Renal cortex interstitium (tissue), 11 donors: ENCODE data around the gene RAP1GDS1. TPM values are rescaled to one million over a fixed set of nuclear protein-coding genes. Genes with fewer than 3 reads are reported as not detected.
"Not testable (repeated sequence)": the region's sequence is repeated elsewhere in the genome, so short reads cannot be mapped to it uniquely, and the experiment has no call there.

Source experiments
- DNase-seq, 11 donors: peaks; one replicate each; pipeline ENCODE4 v3.0.0-alpha.2; 2013; ENCODE audit warnings: low read depth in 9 of 11, low spot score in 4 of 11; ENCODE audit errors: extremely low read depth in 1 of 11
- polyA plus RNA-seq, 3 donors: library from polyadenylated mRNA; unstranded; fragments of 120-200 nt; gene quantifications; one replicate each; pipeline ENCODE4 v1.2.1, GENCODE V29; 2013; ENCODE audit not compliant: insufficient read length in 3 of 3

Gene RAP1GDS1
- polyA plus RNA-seq, 3 donors: 30.9 to 33.1 (median 32.8) TPM

DNA sequence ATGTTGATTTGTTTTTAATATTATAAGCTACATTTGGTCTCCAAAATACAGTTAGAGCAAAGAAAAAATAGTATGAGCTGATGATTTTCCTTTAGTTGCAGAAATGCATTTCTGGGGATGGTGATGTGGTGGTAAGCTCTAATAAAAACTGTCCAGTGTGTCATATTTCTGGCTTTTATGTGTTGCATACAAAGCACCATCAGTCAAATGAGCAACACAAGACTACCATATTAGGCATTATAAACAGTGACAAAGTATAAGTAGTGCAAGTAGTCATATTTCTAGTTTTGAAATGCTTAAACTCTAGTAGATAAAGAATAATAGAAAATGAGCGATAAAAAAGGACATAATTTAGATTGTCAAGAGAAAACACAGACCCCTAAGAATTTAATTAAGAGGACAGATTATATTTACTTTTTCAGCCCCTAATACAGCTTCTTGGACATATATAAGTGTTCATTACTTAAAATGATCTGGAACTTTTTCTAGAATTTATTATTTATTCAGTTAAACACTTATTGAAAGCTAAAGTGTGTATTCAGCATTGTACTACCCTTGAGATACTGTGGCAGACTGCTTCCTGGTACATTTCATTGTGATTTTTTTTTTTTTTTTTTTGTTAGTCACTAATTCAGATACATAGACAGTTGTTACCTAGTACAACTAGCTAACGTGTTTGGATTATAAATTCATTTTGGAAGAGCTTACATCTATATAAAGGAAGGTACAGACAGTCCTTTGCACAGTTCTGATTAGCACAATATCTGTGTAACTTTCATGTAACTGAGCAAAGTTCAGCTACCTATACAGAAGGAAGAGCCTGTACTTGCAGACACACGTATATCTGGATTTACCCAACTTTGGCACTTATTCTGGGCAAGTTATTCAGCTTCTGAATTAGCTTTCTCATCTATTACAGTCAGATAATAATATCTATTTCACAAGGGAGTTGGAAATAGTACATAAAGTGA is 22.3 kb downstream of the RAP1GDS1 start:
- no peak for DNase-seq

DNA sequence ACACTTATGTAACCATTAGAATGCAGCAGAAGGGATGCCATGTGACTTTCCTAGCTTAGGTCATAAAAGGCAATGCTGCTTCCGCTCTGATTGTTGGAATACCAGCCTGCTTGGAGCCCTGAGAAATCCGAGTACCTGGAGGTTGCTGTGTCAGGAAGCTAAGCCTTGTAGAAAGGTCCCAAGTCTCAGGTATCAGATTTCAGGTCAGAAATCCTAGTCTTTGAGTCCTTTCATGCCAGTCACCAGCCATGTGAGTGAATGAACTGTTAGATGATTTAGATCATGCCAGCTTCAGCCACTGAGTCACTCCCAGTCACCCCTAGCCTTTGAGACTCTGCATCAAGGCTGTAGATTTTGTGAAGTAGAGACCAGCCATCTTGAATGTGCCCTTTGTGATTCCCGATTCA is 23.5 kb downstream of the RAP1GDS1 start:
- peak in 1 of 11 donors; percentile 3 for DNase-seq

DNA sequence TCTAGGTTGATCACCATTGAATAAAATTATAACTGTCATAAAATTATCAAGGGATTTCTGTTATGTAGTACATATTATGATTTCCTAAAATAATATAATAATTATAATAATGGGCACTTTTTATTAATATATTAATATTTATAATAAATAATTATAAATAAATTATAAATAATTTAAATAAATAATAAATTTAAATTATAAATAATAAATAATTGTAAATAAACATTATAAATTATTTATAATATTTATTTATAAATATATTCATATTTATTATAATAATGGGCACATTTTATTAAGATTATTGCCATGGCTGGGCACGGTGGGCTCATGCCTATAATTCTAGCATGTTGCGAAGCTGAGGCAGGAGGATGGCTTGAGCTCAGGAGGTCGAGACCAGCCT is 24.5 kb downstream of the RAP1GDS1 start:
- DNase-seq: no peak

DNA sequence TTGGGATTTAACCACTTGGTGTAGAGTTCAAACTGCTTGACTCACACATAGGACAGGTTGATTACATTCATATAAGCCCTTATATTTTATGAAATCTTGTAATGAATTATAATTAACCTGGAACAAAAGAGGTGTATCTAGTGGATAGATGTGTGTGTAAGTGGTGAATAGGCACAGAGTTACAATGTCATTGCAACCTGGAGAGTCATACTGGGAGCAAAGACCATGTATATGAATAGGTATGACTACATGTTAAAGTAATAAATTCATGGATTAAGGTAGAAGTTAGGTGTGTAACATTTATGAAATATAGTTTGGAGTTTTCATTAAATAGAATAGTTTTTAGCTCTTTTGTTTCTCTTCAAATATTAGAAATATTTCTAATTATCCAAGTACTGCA is 26.1 kb downstream of the RAP1GDS1 start:
- no peak for DNase-seq

DNA sequence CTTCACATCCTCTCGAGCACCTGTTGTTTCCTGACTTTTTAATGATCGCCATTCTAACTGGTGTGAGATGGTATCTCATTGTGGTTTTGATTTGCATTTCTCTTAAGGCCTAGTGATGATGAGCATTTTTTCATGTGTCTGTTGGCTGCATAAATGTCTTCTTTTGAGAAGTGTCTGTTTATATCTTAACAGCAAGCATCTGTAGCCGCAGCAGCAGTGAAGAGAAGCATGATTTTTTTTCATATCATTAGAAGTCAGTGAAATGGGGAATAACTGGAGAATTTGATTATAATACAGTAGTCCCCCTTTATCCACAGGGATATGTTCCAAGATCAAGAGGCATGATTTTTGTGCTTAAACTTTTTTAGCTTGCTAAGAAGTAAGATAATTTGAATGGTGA is 27.5 kb downstream of the RAP1GDS1 start:
- DNase-seq: not testable (repeated sequence)

DNA sequence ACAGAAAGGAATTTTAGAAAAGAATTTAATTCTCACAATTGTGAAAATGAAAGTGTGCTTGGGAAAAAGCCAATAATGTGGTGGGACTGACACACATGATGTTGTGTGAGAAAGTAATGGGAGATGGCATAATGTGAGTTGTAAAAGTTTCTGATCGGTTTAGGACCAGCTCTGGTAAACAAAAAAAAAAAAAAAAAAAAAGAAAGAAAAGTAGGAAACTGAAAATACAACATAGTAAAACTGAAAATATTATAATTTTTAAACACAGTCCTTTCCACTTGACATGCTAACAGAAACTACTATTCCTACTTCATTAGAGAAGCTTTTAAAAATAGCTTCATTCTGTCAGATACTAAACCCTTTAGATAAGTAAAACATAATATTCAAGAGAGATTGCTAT is 28.2 kb downstream of the RAP1GDS1 start:
- no peak for DNase-seq

DNA sequence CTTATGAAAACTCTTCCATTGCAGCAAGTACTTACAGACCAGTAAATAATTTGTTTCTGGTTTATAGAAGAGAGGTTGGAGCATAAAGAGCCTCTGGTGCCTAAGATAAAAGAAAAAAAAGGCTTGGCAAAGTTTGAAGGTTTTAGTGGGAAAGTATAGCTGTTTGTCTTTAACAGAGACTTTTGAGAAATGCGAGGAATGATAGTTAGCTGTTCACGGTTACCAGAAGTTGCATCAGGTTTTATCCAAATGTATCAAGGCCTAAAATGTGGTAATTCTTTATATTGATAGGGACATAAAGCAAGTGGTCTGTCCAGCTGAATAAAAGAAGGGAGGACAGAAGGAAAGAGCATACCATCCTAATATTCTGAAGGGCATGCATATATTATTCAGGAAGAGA is 29.3 kb downstream of the RAP1GDS1 start:
- no peak for DNase-seq

DNA sequence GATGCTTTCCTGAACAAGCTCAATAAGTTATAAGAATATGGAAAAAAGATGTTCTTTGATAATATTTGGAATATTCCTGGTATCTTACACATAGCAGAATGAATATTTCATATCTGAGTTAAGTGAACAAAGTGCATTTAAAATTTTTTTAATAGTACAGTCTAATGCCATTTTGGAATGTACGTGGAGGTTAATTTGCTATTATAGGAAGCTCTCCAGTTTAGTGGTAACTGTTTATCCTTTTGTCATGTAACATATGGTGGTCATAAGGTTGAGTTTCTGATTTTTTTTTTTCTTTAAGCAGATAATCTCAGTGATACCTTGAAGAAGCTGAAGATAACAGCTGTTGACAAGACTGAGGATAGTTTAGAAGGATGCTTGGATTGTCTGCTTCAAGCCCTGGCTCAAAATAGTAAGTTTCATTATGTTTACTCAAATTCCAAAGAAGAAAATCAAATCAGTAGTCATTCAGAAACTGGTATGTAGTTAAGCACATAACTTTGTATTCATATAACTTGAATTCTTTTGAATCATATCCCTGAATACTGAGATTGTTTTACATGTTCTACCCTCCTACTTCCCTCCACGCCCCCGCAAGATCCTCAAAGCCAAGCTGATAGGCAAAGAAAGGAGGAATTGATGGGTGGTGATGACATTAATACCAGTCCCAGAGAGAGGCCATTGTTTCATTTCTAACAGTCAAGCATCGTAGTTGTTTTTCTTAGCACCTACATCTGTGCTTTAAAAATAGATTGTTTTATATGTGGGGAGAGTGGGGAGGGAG is 32.1 kb downstream of the RAP1GDS1 start:
- no peak for DNase-seq

DNA sequence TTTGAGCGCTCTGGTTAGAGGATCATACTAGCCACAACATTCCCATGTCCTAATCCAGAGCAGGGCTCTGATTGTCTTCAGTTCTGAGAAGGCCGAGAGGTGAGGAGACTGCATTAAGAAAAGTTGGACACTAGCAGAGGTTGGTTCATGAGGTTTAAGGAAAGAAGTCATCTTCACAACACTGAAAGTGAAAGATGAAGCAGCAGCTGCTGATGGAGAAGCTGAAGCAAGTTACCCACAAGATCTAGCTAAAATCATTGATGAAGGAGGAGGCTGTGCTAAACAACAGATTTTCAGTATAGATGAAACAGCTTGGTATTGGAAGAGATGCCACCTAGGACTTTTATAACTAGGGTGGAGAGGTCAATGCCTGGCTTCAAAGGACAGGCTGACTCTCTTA is 36.8 kb downstream of the RAP1GDS1 start:
- DNase-seq: no peak

DNA sequence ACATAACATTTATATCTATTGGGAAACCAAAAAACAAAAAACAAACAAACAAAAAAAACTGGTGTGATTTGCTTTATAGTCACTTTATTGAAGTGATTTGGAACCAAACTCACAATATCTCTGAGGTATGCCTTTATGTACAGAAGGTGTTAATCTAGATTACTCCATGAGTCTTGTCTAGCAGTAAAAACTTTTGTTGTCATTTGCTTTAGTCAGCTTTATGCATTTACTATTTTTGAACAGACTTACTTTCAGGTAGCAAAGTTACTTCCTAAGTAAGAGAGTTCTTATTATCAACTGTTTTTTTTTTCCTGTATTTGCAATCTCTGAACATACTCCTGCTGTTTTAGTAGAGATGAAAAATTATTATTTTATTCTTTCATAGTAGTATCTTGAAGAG is 39.5 kb downstream of the RAP1GDS1 start:
- no peak for DNase-seq

DNA sequence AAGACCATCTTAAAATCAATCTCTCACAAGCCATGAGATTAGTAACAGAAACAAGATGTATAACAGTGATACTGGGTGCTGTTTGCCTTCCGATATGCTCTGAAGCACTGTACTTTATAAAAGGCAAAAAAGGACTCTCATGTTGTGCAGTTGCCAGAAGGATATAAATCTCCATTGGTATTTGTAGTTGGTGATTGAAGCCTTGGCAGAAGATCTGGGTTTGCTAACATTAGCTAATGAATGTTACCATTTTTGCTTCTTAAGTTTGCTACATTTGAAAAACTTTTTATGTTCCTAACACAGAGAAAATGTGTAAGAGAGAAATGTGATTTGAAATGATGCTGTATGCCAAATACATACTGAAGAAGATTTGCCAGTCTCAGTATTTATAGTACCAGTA is 44.4 kb downstream of the RAP1GDS1 start:
- no peak for DNase-seq

DNA sequence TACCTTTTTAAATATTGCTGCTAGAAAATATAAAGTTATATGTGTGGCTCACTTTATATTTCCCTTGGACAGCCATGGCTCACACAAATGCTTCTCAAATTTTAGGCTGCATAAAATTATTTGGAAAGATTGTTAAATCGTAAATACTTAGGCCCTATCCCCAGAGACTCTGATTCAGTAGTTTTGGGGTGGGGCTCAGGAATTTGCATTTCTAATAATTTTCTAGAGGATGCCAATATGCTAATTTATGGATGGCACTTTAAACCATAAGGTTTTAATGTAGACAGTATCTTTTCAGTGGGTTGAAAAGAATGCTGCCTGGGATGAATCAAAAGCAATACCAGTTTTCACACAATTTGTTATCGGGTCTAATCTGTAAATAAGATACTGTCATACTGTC is 49.7 kb downstream of the RAP1GDS1 start:
- no peak for DNase-seq

DNA sequence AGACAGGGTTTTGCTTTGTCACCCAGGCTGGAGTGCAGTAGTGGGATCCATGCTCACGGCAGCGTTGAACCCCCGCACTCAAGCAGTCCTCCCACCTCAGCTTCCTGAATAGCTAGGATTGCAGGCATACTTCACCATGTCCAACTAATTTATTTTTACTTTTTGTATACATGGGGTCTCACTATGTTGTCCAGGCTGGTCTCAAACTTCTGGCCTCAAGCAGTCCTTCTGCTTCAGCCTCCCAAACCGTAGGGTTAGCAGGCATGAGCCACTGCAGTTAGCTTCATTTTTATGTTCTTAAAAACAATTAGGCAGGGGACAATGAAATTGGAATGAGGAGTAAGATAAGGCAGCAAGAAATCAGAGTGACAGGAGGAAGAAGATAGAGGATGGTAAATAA is 50.5 kb downstream of the RAP1GDS1 start:
- DNase-seq: no peak

DNA sequence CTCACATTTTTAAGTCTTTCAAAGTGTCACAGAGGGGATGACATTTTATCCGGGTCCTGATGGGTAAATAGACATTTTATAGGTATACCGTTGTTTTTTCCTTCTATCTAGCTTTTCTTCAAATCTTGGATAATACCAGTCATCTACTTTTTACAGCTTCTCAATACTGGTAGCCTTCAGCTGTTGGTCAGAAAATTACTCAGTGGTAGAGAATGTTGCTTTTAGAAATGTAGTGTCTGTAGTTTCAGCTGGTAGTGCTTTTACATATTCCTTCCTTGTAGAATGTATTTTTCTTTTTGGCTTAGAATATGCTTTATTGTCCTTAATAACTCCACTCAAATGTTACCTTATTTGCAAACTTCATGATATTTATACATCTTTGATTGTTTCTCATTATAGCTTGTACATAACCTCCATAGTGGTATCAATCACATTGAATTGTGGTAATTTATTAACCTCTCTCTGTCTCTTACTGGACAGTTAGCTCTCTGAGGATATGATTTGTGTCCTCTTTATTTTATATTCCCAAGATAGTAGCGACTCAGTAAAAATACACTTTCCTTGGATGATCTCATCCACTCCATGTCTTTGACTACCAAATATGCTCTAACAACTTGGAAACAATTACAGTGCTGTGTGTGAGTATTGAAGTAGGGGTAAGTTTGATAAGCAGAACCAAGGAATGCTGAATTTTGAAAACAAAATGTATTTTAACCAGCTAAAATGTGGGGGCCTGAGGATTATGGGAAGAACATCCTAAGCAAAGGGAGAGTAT is 53.8 kb downstream of the RAP1GDS1 start:
- no peak for DNase-seq

DNA sequence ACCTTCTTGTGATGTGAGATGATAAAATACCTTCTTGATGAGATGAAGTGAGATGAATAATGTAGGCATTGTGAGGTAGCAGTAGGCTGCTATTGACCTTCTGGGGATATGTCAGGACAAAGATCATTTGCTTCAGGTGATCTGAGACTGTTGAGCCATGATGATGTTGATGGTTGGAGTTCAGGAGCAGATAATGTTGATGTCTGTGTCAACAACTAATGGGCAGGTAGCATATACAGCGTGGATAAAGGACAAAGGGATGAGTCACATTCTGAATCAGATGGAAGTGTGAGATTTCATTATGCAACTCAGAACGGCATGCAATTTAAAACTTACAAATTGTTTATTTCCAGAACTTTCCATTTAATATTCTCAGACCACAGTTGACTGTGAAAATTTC is 57.3 kb downstream of the RAP1GDS1 start:
- DNase-seq: no peak

DNA sequence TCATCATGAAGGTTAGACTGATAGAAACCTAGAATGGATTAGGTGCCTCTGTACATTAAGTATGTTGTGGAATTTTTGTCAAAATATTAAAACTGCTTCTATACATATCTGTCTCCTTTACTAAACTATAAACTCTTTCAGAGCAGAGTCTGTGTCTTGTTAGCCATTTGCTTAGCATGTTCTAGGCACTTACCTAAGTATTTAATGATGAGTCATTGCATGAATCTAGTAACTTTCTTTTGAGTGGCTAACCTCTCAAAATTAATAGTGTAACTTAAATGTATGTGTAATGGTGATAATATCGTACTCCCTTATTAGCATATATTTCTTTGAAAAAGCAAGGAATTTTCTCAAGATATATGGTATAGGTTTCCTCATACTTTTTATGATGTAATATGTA is 57.8 kb downstream of the RAP1GDS1 start:
- DNase-seq: no peak

DNA sequence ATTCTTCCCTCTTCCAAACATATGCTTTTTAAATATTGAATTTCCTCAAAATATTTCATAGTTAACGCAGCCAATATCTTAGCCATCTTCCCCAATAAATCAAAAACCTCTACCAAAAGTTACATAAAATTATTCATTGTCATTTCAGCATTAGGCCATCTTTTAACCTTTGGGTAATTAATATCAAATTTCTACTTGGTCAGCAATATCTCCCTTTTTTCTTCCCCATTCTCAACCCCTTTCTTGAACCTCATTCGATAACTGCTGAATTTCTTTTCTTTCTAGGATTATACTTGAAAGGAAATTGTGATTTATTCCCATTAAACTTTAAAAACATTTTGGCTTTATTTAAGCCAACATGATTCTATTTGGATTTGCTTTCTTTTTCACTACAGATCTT is 65.0 kb downstream of the RAP1GDS1 start:
- DNase-seq: no peak

DNA sequence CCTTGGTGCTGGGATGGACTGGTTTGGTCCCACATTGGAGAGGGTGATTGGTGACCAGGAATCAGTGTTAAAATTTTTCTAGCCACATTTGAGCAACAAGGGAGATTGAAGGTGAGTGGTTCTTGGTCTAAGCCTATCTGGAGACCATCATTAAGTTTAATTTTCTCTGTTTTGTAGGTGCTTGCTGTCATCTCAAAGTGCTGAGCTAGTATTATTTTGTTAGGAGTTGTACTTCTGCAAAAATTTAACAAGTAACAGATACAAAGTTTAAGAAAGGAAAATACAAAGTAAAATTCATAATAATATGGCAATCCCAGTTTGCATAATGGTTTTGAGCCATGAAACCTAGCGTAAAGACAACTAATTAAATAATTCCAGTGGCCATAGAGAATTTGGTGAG is 66.5 kb downstream of the RAP1GDS1 start:
- no peak for DNase-seq

DNA sequence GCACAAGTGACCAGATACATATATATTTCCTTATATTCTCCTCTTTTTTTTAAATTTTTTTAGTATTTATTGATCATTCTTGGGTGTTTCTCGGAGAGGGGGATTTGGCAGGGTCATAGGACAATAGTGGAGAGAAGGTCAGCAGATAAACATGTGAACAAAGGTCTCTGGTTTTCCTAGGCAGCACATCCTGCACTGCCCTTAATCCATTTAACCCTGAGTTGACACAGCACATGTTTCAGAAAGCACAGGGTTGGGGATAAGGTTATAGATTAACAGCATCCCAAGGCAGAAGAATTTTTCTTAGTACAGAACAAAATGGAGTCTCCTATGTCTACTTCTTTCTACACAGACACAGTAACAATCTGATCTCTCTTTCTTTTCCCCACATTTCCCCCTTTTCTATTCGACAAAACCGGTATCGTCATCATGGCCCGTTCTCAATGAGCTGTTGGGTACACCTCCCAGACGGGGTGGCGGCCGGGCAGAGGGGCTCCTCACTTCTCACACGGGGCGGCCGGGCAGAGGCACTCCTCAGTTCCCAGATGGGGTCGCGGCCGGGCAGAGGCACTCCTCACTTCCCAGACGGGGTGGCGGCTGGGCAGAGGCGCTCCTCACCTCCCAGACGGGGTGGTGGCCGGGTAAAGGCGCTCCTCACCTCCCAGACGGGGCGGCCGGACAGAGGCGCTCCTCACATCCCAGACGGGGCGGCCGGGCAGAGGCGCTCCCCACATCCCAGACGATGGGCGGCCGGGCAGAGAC is 68.9 kb downstream of the RAP1GDS1 start:
- DNase-seq: not testable (repeated sequence)
